Erythroblast (primary cell): ENCODE data around the gene TPD52L1.

Experiments used
- GATA1 ChIP-seq: IDR thresholded peaks from 2 replicates; pipeline ENCODE4 v1.6.1; 2011; ENCODE audit warnings: low read depth, mild to moderate bottlenecking, control low read depth, low read length, moderate library complexity
- POLR2A ChIP-seq: IDR thresholded peaks from 2 replicates; pipeline ENCODE4 v1.6.1; 2011; ENCODE audit warnings: mild to moderate bottlenecking, low read length

DNA sequence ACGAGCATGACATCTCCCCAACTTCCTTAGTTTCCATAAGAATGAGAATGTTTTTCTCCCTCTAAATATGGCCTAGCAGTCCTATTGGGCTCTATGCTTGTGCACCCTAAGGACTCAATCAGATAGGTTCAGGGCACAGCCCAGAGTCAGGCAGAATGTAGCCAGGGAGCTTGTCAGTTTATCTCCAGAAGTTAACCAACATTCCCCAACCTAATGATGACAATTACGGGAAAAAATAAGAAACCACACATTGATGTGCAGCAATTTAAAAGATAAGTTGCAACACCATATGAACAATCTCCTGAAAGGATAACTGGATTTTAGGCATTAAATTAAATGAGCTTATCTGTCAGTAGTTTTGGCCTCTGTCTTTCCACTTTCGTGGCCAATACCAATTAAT lies 77.1 kb downstream of the TPD52L1 start:
- TF ChIP-seq POLR2A (no peak), GATA1 (no peak)
